H1 (cell line): ENCODE data around the gene RAB3C. TPM values are rescaled to one million over a fixed set of nuclear protein-coding genes. Genes with fewer than 3 reads are reported as not detected.
"Not testable (repeated sequence)": the region's sequence is repeated elsewhere in the genome, so short reads cannot be mapped to it uniquely, and the experiment has no call there.

Experiments
- CTCF ChIA-PET: fragments of 300-600 bp; sonication (Branson Sonifier 250); formaldehyde crosslinking; loops from one replicate; lab custom pipeline; 2021; ENCODE audit not compliant: partially characterized antibody; lab: Charles Lee
- POLR2A ChIA-PET: fragments of 300-600 bp; sonication (Branson Sonifier 250); formaldehyde crosslinking; loops from one replicate; lab custom pipeline; 2021; ENCODE audit warnings: inconsistent platforms; ENCODE audit not compliant: partially characterized antibody; lab: Charles Lee
- DNase-seq, 2 experiments: peaks; one replicate each; pipeline versions ENCODE4 v3.0.0 to v3.0.0-alpha.2; 2010 to 2022; ENCODE audit warnings: low spot score in 2 of 2, low read depth in 1 of 2, mixed read lengths in 1 of 2
- FAIRE-seq: peaks from 2 replicates; lab custom pipeline; 2011; peaks lifted over from hg19 to GRCh38; lab: Jason Lieb, UNC
- H2AFZ ChIP-seq: 2 replicates; pipeline ENCODE4 v1.8.1; 2012; ENCODE audit warnings: low read length, inconsistent platforms
- H2AK5ac ChIP-seq: 2 replicates; pipeline ENCODE4 v1.6.1; 2013; ENCODE audit warnings: low read depth, low read length
- H2BK120ac ChIP-seq: replicated peaks from 2 replicates; pipeline ENCODE3; 2013; ENCODE audit warnings: low read depth, low read length, inconsistent platforms
- H2BK12ac ChIP-seq: 2 replicates; pipeline ENCODE4 v1.6.1; 2013; ENCODE audit warnings: low read depth, low read length
- H2BK15ac ChIP-seq: 2 replicates; pipeline ENCODE4 v1.6.1; 2013; ENCODE audit warnings: low read length
- H2BK20ac ChIP-seq: 2 replicates; pipeline ENCODE4 v1.6.1; 2013; ENCODE audit warnings: low read length
- H2BK5ac ChIP-seq: 2 replicates; pipeline ENCODE4 v1.6.1; 2013; ENCODE audit warnings: low read depth, low read length
- H3K14ac ChIP-seq: 2 replicates; pipeline ENCODE4 v1.6.1; 2013; ENCODE audit warnings: inconsistent platforms; ENCODE audit not compliant: insufficient read length
- H3K18ac ChIP-seq: 2 replicates; pipeline ENCODE4 v1.6.1; 2013; ENCODE audit warnings: low read length; ENCODE audit errors: extremely low read depth
- H3K23ac ChIP-seq: 2 replicates; pipeline ENCODE4 v1.6.1; 2013; ENCODE audit warnings: inconsistent platforms; ENCODE audit not compliant: insufficient read length
- H3K23me2 ChIP-seq: 2 replicates; pipeline ENCODE4 v1.6.1; 2013; ENCODE audit warnings: low read depth, low read length
- H3K27ac ChIP-seq: 2 replicates; pipeline ENCODE4 v1.6.1; 2011; ENCODE audit warnings: low read depth, low read length, inconsistent platforms
- H3K27me3 ChIP-seq, 4 experiments: replicated peaks in 1 of 4; 1 replicate in 1 of 4; 2 replicates in 3 of 4; pipeline versions ENCODE4 v1.6.1 to v1.8.1; 2011 to 2013; ENCODE audit warnings: low read length in 3 of 4, mild to moderate bottlenecking in 3 of 4, inconsistent platforms in 2 of 4, mixed read lengths in 2 of 4, moderate library complexity in 1 of 4; ENCODE audit not compliant: control insufficient read depth in 3 of 4, insufficient read depth in 3 of 4; ENCODE audit errors: extremely low read depth in 1 of 4
- H3K36me3 ChIP-seq, 4 experiments: 2 replicates each; pipeline versions ENCODE4 v1.6.1 to v1.8.1; 2011 to 2013; ENCODE audit warnings: mild to moderate bottlenecking in 4 of 4, low read length in 3 of 4, moderate library complexity in 2 of 4, control low read depth in 1 of 4, inconsistent platforms in 1 of 4; ENCODE audit not compliant: insufficient read depth in 4 of 4, control insufficient read depth in 2 of 4
- H3K4ac ChIP-seq: replicated peaks from 2 replicates; pipeline ENCODE3; 2013; ENCODE audit warnings: low read length, low read depth, mixed read lengths, inconsistent platforms; ENCODE audit not compliant: insufficient read length
- H3K4me1 ChIP-seq, 4 experiments: replicated peaks in 1 of 4; 1 replicate in 1 of 4; 2 replicates in 3 of 4; pipeline versions ENCODE4 v1.6.1 to v1.8.1; 2011 to 2013; ENCODE audit warnings: low read length in 3 of 4, inconsistent platforms in 2 of 4, mixed read lengths in 1 of 4; ENCODE audit not compliant: insufficient read depth in 4 of 4, control insufficient read depth in 3 of 4
- H3K4me2 ChIP-seq, 2 experiments: 2 replicates each; pipeline versions ENCODE4 v1.6.1 to v1.8.1; 2011 to 2013; ENCODE audit warnings: low read depth in 2 of 2, low read length in 2 of 2, control low read depth in 1 of 2, inconsistent platforms in 1 of 2, mild to moderate bottlenecking in 1 of 2; ENCODE audit not compliant: insufficient read depth in 1 of 2
- H3K4me3 ChIP-seq, 4 experiments: fragments of 200-600, 300-600 bp in 1 of 4; sonication (generic), shearing (Covaris generic), sonication (Bioruptor Twin) in 1 of 4; 2 replicates each; pipeline versions ENCODE4 v1.5.1 to v1.8.1; 2011 to 2016; ENCODE audit warnings: low read length in 4 of 4, low read depth in 3 of 4, control low read depth in 2 of 4, inconsistent platforms in 2 of 4, mild to moderate bottlenecking in 2 of 4, mixed read lengths in 1 of 4, moderate library complexity in 1 of 4; ENCODE audit not compliant: insufficient read depth in 2 of 4; ENCODE audit errors: extremely low read depth in 1 of 4
- H3K56ac ChIP-seq: replicated peaks from 2 replicates; pipeline ENCODE3; 2013; ENCODE audit warnings: low read depth, mild to moderate bottlenecking, mixed read lengths, low read length, inconsistent platforms; ENCODE audit not compliant: insufficient read length
- H3K79me1 ChIP-seq: 2 replicates; pipeline ENCODE4 v1.6.1; 2013; ENCODE audit warnings: low read depth, low read length, control low read depth
- H3K79me2 ChIP-seq, 2 experiments: 2 replicates each; pipeline versions ENCODE4 v1.6.1 to v1.8.1; 2012 to 2013; ENCODE audit warnings: low read length in 2 of 2, mild to moderate bottlenecking in 2 of 2, inconsistent platforms in 1 of 2; ENCODE audit not compliant: insufficient read depth in 2 of 2, control insufficient read depth in 1 of 2
- H3K9ac ChIP-seq, 4 experiments: replicated peaks in 1 of 4; 1 replicate in 1 of 4; 2 replicates in 3 of 4; pipeline versions ENCODE4 v1.6.1 to v1.8.1; 2011 to 2013; ENCODE audit warnings: low read depth in 3 of 4, low read length in 3 of 4, control low read depth in 2 of 4, mild to moderate bottlenecking in 2 of 4, moderate library complexity in 2 of 4, inconsistent platforms in 1 of 4; ENCODE audit errors: extremely low read depth in 1 of 4
- H3K9me3 ChIP-seq, 2 experiments: 2 replicates each; pipeline versions ENCODE4 v1.6.1 to v1.8.1; 2012 to 2013; ENCODE audit warnings: mild to moderate bottlenecking in 2 of 2, moderate library complexity in 2 of 2, control low read depth in 1 of 2, inconsistent platforms in 1 of 2, low read depth in 1 of 2, low read length in 1 of 2, mixed read lengths in 1 of 2; ENCODE audit not compliant: insufficient read depth in 2 of 2
- H4K20me1 ChIP-seq, 2 experiments: replicated peaks in 1 of 2; 2 replicates each; pipeline versions ENCODE3 to v1.8.1; 2011 to 2013; ENCODE audit warnings: inconsistent platforms in 2 of 2, low read length in 2 of 2, mild to moderate bottlenecking in 1 of 2; ENCODE audit not compliant: insufficient read depth in 2 of 2, control insufficient read depth in 1 of 2
- H4K5ac ChIP-seq: 2 replicates; pipeline ENCODE4 v1.6.1; 2013; ENCODE audit warnings: low read length, low read depth, mixed read lengths, inconsistent platforms; ENCODE audit not compliant: insufficient read length
- H4K8ac ChIP-seq: 2 replicates; pipeline ENCODE4 v1.8.0; 2013; ENCODE audit warnings: mild to moderate bottlenecking, moderate library complexity, low read length, inconsistent platforms; ENCODE audit not compliant: insufficient read depth; ENCODE audit errors: extremely low read depth
- H4K91ac ChIP-seq: replicated peaks from 2 replicates; pipeline ENCODE3; 2013; ENCODE audit warnings: low read length, mixed read lengths, inconsistent platforms; ENCODE audit not compliant: insufficient read length
- WGBS, 2 experiments: shearing (Covaris generic) in 1 of 2; methylation state at CpG; one replicate each; pipeline versions ENCODE4 v1.1.6 to v1.1.7; 2013 to 2015; ENCODE audit warnings: low lambda C conversion rate in 2 of 2, mixed read lengths in 2 of 2, inconsistent platforms in 1 of 2, low coverage in 1 of 2, missing lambda C conversion rate in 1 of 2; ENCODE audit not compliant: insufficient replicate concordance in 2 of 2, insufficient coverage in 1 of 2, insufficient read length in 1 of 2; ENCODE audit errors: extremely low coverage in 1 of 2, missing lambda C conversion rate in 1 of 2; 5-methylcytosine and 5-hydroxymethylcytosine counted together
- polyA plus RNA-seq, 7 experiments: library from polyadenylated mRNA; depleted of rRNA in 3 of 7; stranded (reverse) in 5 of 7; unstranded in 2 of 7; fragments of >200 nt in 5 of 7; fragments of 200-250 nt in 2 of 7; gene quantifications; 1 replicate in 5 of 7; 2 replicates in 1 of 7; 4 replicates in 1 of 7; pipeline versions ENCODE4 v1.2.1 to v1.2.3, GENCODE V29; 2011 to 2013; ENCODE audit warnings: missing spikeins in 2 of 7, mixed read lengths in 2 of 7
- total RNA-seq: library from RNA; stranded (reverse); fragmentation: NEBNext Ultra II Directional; extraction: Animal tissue kit (Norgen Biotek cat#: 25700); gene quantifications from 2 replicates; pipeline ENCODE4 v1.2.1, GENCODE V29; 2021

RAB3C gene
- total and polyA plus RNA-seq, 2 of the 8 experiments (the other 6 are each of a cell fraction or from before 2014, with no cell fraction given): 14.7 to 18.3 TPM

DNA sequence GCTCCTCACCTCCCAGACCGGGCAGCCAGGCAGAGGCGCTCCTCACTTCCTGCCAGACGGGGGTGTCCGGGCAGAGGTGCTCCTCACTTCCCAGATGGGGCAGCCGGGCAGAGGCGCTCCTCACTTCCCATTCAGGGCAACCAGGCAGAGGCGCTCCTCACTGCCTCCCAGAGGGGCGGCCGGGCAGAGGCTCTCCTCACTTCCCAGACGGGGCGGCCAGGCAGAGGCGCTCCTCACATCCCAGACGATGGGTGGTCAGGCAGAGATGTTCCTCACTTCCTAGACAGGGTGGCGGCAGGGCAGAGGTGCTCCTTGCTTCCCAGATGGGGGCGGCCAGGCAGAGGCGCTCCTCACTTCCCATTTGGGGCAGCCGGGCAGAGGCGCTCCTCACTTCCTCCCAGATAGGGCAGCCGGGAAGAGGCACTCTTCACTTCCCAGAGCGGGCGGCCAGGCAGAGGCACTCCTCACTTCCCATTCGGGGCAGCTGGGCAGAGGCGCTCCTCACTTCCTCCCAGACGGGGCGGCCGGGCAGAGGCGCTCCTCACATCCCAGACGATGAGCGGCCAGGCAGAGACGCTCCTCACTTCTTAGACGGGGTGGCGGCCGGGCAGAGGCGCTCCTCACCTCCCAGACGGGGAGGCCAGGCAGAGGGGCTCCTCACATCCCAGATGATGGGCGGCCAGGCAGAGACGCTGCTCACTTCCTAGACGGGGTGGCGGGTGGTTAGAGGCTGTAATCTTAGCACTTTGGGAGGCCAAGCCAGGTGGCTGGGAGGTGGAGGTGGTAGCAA lies 18.6 kb upstream of the RAB3C start:
- H4K20me1 ChIP-seq, H2BK5ac ChIP-seq, POLR2A ChIA-PET, H3K27ac ChIP-seq, H2BK15ac ChIP-seq, H2BK12ac ChIP-seq, H2BK20ac ChIP-seq, H3K79me1 ChIP-seq, H4K91ac ChIP-seq, H3K4me3 ChIP-seq, H3K23me2 ChIP-seq, H3K4ac ChIP-seq, H2AFZ ChIP-seq, H3K56ac ChIP-seq, DNase-seq, H2BK120ac ChIP-seq, H3K18ac ChIP-seq, H3K79me2 ChIP-seq, H3K23ac ChIP-seq, H2AK5ac ChIP-seq, FAIRE-seq, H3K14ac ChIP-seq, H3K9ac ChIP-seq, H3K4me1 ChIP-seq, CTCF ChIA-PET, H4K5ac ChIP-seq, H3K27me3 ChIP-seq, H4K8ac ChIP-seq, H3K4me2 ChIP-seq: not testable (repeated sequence)
- WGBS, 2 experiments: 93% methylated on average over 27 of the region's 39 CpGs; no CpG with 5 or more reads in 1 of the 2 experiments
- H3K36me3 ChIP-seq: peaks cover 0 to 12% (median 0%) of the 10 kb centered on the region in 4 experiments; a peak in 1 of 8 replicates
- H3K9me3 ChIP-seq: peaks cover 0 to 22% of the 10 kb centered on the region in 2 experiments; a peak in 2 of 4 replicates
